ENCODE measurements around the gene RDX. TPM values are rescaled to one million over a fixed set of nuclear protein-coding genes. Genes with fewer than 3 reads are reported as not detected.
"Not testable (repeated sequence)": the region's sequence is repeated elsewhere in the genome, so short reads cannot be mapped to it uniquely, and the experiment has no call there.

The RDX gene
- total RNA-seq, 1 experiment from 2014 or later: 131 TPM

DNA sequence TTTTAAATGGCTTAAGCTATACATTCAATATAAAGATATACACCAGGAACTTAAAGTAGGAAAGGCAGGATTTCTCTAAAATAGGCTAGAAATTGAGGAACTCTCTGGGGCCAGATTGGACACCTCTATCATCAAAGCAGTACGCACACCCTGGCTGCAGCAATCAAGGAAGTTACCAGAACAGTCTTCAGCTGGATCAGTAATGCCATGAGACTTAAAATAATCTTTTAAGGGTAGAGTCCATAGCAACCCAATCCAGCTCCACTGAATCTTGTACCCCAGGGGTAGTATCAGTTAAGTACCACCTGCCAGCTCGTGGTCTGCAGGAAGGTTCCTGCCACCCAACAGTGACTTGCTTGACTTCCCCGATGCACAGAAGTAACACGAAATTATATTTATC lies 3.0 kb downstream of the RDX start:
- Histone ChIP-seq H3K27ac (ENCODE audit: low read depth, low read length) (no peak overlapping the region), H3K9me2 (ENCODE audit: insufficient read depth) (no peaks in the 10 kb centered on the region), H2AFZ (ENCODE audit: low read depth, low read length, poor library complexity, severe bottlenecking) (no peak overlapping the region), H4K20me1 (ENCODE audit: insufficient read depth) (peaks cover 6% of the 10 kb centered on the region; the same call in 1 of the 2 replicates), H3K9ac (ENCODE audit: low read length) (no peak overlapping the region), H3K9me3 (ENCODE audit: control insufficient read depth in 1 of 2, insufficient read depth in 1 of 2, low read depth in 1 of 2, low read length in 2 of 2) (no peaks in the 10 kb centered on the region), H3K79me2 (ENCODE audit: insufficient read depth, low read length) (peaks cover 80% of the 10 kb centered on the region), H3K36me3 (ENCODE audit: control insufficient read depth in 1 of 2, insufficient read depth in 2 of 2, low read length in 2 of 2) (no peaks in the 10 kb centered on the region), H3K27me3 (ENCODE audit: insufficient read depth, low read length) (no peaks in the 10 kb centered on the region), H3K4me3 (replicated peaks in 1 of 2; ENCODE audit: low read depth in 1 of 2, low read length in 2 of 2) (no peak overlapping the region), H3K4me1 (ENCODE audit: control insufficient read depth in 1 of 2, insufficient read depth in 2 of 2, low read length in 2 of 2) (peaks cover 48 to 70% of the 10 kb centered on the region in 2 experiments), H3K4me2 (ENCODE audit: low read length) (no peak overlapping the region)
- ChIA-PET POLR2A (no interaction called here), CTCF (no interaction called here), RAD21 (ENCODE audit: low non-redundant PET in 1 of 2, low total read pairs in 2 of 2, uncharacterized antibody in 2 of 2, unreplicated experiment in 2 of 2) (no interaction called here)
- TF ChIP-seq RAD21 (IDR thresholded peaks at IDR 0.05; ENCODE audit: low read depth) (no peak), CEBPB (IDR thresholded peaks at IDR 0.05; ENCODE audit: low read depth) (no peak), CBX3 (IDR thresholded peaks at IDR 0.05; ENCODE audit: low read depth) (no peak), POLR2AphosphoS5 (IDR thresholded peaks at IDR 0.05; ENCODE audit: low read depth, low read length) (no peak), EZH2 (IDR thresholded peaks at IDR 0.05) (no peak), EGR1 (IDR thresholded peaks at IDR 0.05; ENCODE audit: low read depth) (no peak), ZFX (IDR thresholded peaks at IDR 0.05) (no peak), EZH2phosphoT487 (IDR thresholded peaks at IDR 0.05; ENCODE audit: borderline replicate concordance) (no peak), ZNF274 (IDR thresholded peaks at IDR 0.05; ENCODE audit: low read depth, low read length) (no peak), SIN3A (IDR thresholded peaks at IDR 0.05; ENCODE audit: low read depth) (no peak), YY1 (IDR thresholded peaks at IDR 0.05; ENCODE audit: extremely low read depth, insufficient replicate concordance, low read depth, low read length) (no peak), POLR2A (IDR thresholded peaks at IDR 0.05; ENCODE audit: borderline replicate concordance, extremely low read depth, insufficient read depth, insufficient read length) (no peak), ELF1 (IDR thresholded peaks at IDR 0.05; ENCODE audit: borderline replicate concordance, low read depth) (no peak), TCF7L2 (IDR thresholded peaks at IDR 0.05; ENCODE audit: borderline replicate concordance, extremely low read depth, insufficient read depth, insufficient read length) (no peak)
- TF ChIP-seq, protein P1, sequence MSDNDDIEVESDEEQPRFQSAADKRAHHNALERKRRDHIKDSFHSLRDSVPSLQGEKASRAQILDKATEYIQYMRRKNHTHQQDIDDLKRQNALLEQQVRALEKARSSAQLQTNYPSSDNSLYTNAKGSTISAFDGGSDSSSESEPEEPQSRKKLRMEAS (IDR thresholded peaks at IDR 0.05): no peak
- TF ChIP-seq, protein P2, sequence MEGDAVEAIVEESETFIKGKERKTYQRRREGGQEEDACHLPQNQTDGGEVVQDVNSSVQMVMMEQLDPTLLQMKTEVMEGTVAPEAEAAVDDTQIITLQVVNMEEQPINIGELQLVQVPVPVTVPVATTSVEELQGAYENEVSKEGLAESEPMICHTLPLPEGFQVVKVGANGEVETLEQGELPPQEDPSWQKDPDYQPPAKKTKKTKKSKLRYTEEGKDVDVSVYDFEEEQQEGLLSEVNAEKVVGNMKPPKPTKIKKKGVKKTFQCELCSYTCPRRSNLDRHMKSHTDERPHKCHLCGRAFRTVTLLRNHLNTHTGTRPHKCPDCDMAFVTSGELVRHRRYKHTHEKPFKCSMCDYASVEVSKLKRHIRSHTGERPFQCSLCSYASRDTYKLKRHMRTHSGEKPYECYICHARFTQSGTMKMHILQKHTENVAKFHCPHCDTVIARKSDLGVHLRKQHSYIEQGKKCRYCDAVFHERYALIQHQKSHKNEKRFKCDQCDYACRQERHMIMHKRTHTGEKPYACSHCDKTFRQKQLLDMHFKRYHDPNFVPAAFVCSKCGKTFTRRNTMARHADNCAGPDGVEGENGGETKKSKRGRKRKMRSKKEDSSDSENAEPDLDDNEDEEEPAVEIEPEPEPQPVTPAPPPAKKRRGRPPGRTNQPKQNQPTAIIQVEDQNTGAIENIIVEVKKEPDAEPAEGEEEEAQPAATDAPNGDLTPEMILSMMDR (IDR thresholded peaks at IDR 0.05 in 2 of 3, conservative IDR thresholded peaks at IDR 0.05 in 1 of 3; ENCODE audit: borderline replicate concordance in 1 of 3, insufficient read depth in 1 of 3, low read depth in 2 of 3, low read length in 2 of 3): no peak
- TF ChIP-seq, protein P3, sequence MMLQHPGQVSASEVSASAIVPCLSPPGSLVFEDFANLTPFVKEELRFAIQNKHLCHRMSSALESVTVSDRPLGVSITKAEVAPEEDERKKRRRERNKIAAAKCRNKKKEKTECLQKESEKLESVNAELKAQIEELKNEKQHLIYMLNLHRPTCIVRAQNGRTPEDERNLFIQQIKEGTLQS (IDR thresholded peaks at IDR 0.05): no peak
- TF ChIP-seq, protein P4, sequence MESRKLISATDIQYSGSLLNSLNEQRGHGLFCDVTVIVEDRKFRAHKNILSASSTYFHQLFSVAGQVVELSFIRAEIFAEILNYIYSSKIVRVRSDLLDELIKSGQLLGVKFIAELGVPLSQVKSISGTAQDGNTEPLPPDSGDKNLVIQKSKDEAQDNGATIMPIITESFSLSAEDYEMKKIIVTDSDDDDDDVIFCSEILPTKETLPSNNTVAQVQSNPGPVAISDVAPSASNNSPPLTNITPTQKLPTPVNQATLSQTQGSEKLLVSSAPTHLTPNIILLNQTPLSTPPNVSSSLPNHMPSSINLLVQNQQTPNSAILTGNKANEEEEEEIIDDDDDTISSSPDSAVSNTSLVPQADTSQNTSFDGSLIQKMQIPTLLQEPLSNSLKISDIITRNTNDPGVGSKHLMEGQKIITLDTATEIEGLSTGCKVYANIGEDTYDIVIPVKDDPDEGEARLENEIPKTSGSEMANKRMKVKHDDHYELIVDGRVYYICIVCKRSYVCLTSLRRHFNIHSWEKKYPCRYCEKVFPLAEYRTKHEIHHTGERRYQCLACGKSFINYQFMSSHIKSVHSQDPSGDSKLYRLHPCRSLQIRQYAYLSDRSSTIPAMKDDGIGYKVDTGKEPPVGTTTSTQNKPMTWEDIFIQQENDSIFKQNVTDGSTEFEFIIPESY (IDR thresholded peaks at IDR 0.05; ENCODE audit: extremely low read depth, insufficient replicate concordance, low read length): no peak
- DNase-seq (ENCODE audit: low read depth, low spot score) (no peak), ATAC-seq (no peak)
- intact Hi-C loops (cut with micrococcal nuclease): no loop called here
- no TSS peak for BruUV-seq (replicated peaks)

DNA sequence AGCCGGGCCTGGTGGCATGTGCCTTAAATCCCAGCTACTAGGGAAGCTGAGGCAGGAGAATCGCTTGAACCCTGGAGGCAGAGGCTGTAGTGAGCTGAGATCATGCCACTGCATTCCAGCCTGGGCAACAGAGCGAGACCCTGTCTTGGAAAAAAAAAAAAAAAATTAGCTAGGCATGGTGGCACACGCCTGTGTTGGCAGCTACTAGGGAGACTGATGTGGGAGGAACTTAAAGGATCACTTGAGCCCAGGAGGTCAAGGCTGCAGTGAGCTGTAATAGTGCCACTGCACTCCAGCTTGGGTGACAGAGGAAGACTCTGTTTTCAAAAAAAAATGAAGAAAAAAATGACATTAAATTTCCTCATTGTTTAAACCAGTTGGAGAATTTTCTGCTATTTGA lies 4.3 kb downstream of the RDX start:
- H2AFZ ChIP-seq (ENCODE audit: low read depth, low read length, poor library complexity, severe bottlenecking); H3K27me3 ChIP-seq (ENCODE audit: insufficient read depth, low read length); DNase-seq (ENCODE audit: low read depth, low spot score); H3K27ac ChIP-seq (ENCODE audit: low read depth, low read length); POLR2A ChIA-PET; RAD21 ChIA-PET (ENCODE audit: low non-redundant PET in 1 of 2, low total read pairs in 2 of 2, uncharacterized antibody in 2 of 2, unreplicated experiment in 2 of 2); H3K4me2 ChIP-seq (ENCODE audit: low read length); H3K4me3 ChIP-seq (replicated peaks in 1 of 2; ENCODE audit: low read depth in 1 of 2, low read length in 2 of 2); ATAC-seq; intact Hi-C loops (cut with micrococcal nuclease); CTCF ChIA-PET; H3K9me2 ChIP-seq (ENCODE audit: insufficient read depth); H3K9me3 ChIP-seq (ENCODE audit: control insufficient read depth in 1 of 2, insufficient read depth in 1 of 2, low read depth in 1 of 2, low read length in 2 of 2); H3K36me3 ChIP-seq (ENCODE audit: control insufficient read depth in 1 of 2, insufficient read depth in 2 of 2, low read length in 2 of 2); H3K9ac ChIP-seq (ENCODE audit: low read length); BruUV-seq (replicated peaks): not testable (repeated sequence)
- Histone ChIP-seq H3K79me2 (ENCODE audit: insufficient read depth, low read length) (peaks cover 92% of the 10 kb centered on the region), H4K20me1 (ENCODE audit: insufficient read depth) (peaks cover 10% of the 10 kb centered on the region; the same call in 1 of the 2 replicates), H3K4me1 (ENCODE audit: control insufficient read depth in 1 of 2, insufficient read depth in 2 of 2, low read length in 2 of 2) (peaks cover 36 to 57% of the 10 kb centered on the region in 2 experiments)
